PC-9 (cell line): ENCODE data around the gene SOX15. TPM values are rescaled to one million over a fixed set of nuclear protein-coding genes. Genes with fewer than 3 reads are reported as not detected.

Experiments used
- BruUV-seq: library from RNA; stranded (reverse); fragments of 400-500 nt; replicated peaks from 2 replicates; lab custom pipeline; 2021; lab: Mats Ljungman, UMichigan
- CTCF ChIA-PET: fragments of 300-600 bp; sonication (Branson Sonifier 250); formaldehyde crosslinking; loops from one replicate; lab custom pipeline; 2022; ENCODE audit warnings: antibody characterized with exemption; lab: Charles Lee
- POLR2A ChIA-PET: fragments of 300-600 bp; sonication (Branson Sonifier 250); formaldehyde crosslinking; loops from one replicate; lab custom pipeline; 2022; ENCODE audit warnings: antibody characterized with exemption; ENCODE audit not compliant: unreplicated experiment; lab: Charles Lee
- DNase-seq, 2 experiments: peaks; one replicate each; pipeline versions ENCODE4 v3.0.0 to v3.0.0-alpha.2; 2015 to 2022; ENCODE audit warnings: mixed read lengths in 1 of 2
- H2AFZ ChIP-seq: fragments of 200-600 bp; sonication (generic); 2 replicates; pipeline ENCODE4 v1.8.1; 2017; ENCODE audit warnings: antibody characterized with exemption
- H3F3A ChIP-seq: fragments of 200-600 bp; sonication (generic); 2 replicates; pipeline ENCODE4 v1.8.1; 2017; ENCODE audit warnings: antibody characterized with exemption, mild to moderate bottlenecking, low read depth; ENCODE audit not compliant: insufficient read depth
- H3K27ac ChIP-seq: fragments of 200-600 bp; sonication (generic); 2 replicates; pipeline ENCODE4 v1.6.1; 2016; ENCODE audit warnings: mixed run types
- H3K27me3 ChIP-seq: fragments of 200-600 bp; sonication (generic); 2 replicates; pipeline ENCODE4 v1.6.1; 2016; ENCODE audit warnings: low read depth, mixed run types; ENCODE audit not compliant: insufficient read depth
- H3K36me3 ChIP-seq: fragments of 200-600 bp; sonication (generic); 2 replicates; pipeline ENCODE4 v1.6.1; 2016; ENCODE audit warnings: low read depth, mixed run types
- H3K4me1 ChIP-seq: fragments of 200-600 bp; sonication (generic); replicated peaks from 2 replicates; pipeline ENCODE4 v1.6.1; 2016; ENCODE audit warnings: mixed run types; ENCODE audit not compliant: insufficient read depth
- H3K4me2 ChIP-seq: fragments of 200-600 bp; sonication (generic); 2 replicates; pipeline ENCODE4 v1.6.1; 2017; ENCODE audit warnings: mixed run types
- H3K4me3 ChIP-seq: fragments of 200-600 bp; sonication (generic); 2 replicates; pipeline ENCODE4 v1.6.1; 2016; ENCODE audit warnings: mixed run types
- H3K79me2 ChIP-seq: fragments of 200-600 bp; sonication (generic); 2 replicates; pipeline ENCODE4 v1.6.1; 2017; ENCODE audit warnings: low read depth, mixed run types
- H3K9me2 ChIP-seq: fragments of 200-600 bp; sonication (generic); 2 replicates; pipeline ENCODE4 v1.8.1; 2017; ENCODE audit warnings: mild to moderate bottlenecking; ENCODE audit not compliant: insufficient read depth
- H3K9me3 ChIP-seq: fragments of 200-600 bp; sonication (generic); 2 replicates; pipeline ENCODE4 v1.8.1; 2016; ENCODE audit warnings: low read depth; ENCODE audit not compliant: insufficient read depth
- H4K20me1 ChIP-seq: fragments of 200-600 bp; sonication (generic); 2 replicates; pipeline ENCODE4 v1.8.1; 2017; ENCODE audit not compliant: insufficient read depth
- EZH2 ChIP-seq: fragments of 200-600 bp; sonication (generic); IDR thresholded peaks from 2 replicates; pipeline ENCODE4 v1.8.0; 2017; ENCODE audit warnings: antibody characterized with exemption, low read depth
- intact Hi-C: fragments of 100-400 bp; cut with micrococcal nuclease; formaldehyde crosslinking; loops from one replicate; pipeline ENCODE4 v1.10.0; 2022; ENCODE audit not compliant: unreplicated experiment
- total RNA-seq: library from RNA; stranded (reverse); gene quantifications from 2 replicates; pipeline ENCODE4 v1.2.3, GENCODE V29; 2021
- TF ChIP-seq, protein P1 (sequence below): fragments of 200-600 bp; sonication (generic); conservative IDR thresholded peaks from 2 replicates; pipeline ENCODE4 v1.6.1; 2017; ENCODE audit warnings: mixed run types, antibody characterized with exemption, mild to moderate bottlenecking, moderate library complexity

Gene SOX15
- total RNA-seq, 1 experiment from 2014 or later: 124 TPM

GRCh38 chr17:7553356-7553755 lies 36.5 kb downstream of the SOX15 start:
- no peaks in the 10 kb centered on the region for H4K20me1 ChIP-seq
- H3F3A ChIP-seq: no peaks in the 10 kb centered on the region
- no peaks in the 10 kb centered on the region for H3K9me3 ChIP-seq
- no TSS peak for BruUV-seq
- no peak overlapping the region for H2AFZ ChIP-seq
- TF ChIP-seq, protein P1, sequence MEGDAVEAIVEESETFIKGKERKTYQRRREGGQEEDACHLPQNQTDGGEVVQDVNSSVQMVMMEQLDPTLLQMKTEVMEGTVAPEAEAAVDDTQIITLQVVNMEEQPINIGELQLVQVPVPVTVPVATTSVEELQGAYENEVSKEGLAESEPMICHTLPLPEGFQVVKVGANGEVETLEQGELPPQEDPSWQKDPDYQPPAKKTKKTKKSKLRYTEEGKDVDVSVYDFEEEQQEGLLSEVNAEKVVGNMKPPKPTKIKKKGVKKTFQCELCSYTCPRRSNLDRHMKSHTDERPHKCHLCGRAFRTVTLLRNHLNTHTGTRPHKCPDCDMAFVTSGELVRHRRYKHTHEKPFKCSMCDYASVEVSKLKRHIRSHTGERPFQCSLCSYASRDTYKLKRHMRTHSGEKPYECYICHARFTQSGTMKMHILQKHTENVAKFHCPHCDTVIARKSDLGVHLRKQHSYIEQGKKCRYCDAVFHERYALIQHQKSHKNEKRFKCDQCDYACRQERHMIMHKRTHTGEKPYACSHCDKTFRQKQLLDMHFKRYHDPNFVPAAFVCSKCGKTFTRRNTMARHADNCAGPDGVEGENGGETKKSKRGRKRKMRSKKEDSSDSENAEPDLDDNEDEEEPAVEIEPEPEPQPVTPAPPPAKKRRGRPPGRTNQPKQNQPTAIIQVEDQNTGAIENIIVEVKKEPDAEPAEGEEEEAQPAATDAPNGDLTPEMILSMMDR: no peak
- no peak for TF ChIP-seq EZH2
- DNase-seq: no peak
- POLR2A ChIA-PET: no interaction called here
- no peak overlapping the region for H3K4me2 ChIP-seq
- intact Hi-C loops: no loop called here
- CTCF ChIA-PET: no interaction called here
- H3K79me2 ChIP-seq: no peaks in the 10 kb centered on the region
- H3K27me3 ChIP-seq: no peaks in the 10 kb centered on the region
- no peak overlapping the region for H3K4me3 ChIP-seq
- H3K27ac ChIP-seq: no peak overlapping the region
- H3K4me1 ChIP-seq: peaks cover 1% of the 10 kb centered on the region
- no peaks in the 10 kb centered on the region for H3K36me3 ChIP-seq
- H3K9me2 ChIP-seq: no peaks in the 10 kb centered on the region

GRCh38 chr17:7552621-7553051 lies 37.3 kb downstream of the SOX15 start:
- intact Hi-C loops: no loop called here
- ChIA-PET CTCF (no interaction called here), POLR2A (interaction anchor here (0.6 kb wide), 1 partner anchor 148 kb away, joined by 4 read pairs; no protein-coding TSS in a partner anchor)
- no peak overlapping the region for H3K4me2 ChIP-seq
- H3K27ac ChIP-seq: no peak overlapping the region
- H3K4me3 ChIP-seq: no peak overlapping the region
- no peaks in the 10 kb centered on the region for H3K9me3 ChIP-seq
- no peaks in the 10 kb centered on the region for H3K27me3 ChIP-seq
- H3K9me2 ChIP-seq: no peaks in the 10 kb centered on the region
- no peaks in the 10 kb centered on the region for H3K4me1 ChIP-seq
- no TSS peak for BruUV-seq
- H3K79me2 ChIP-seq: no peaks in the 10 kb centered on the region
- no peaks in the 10 kb centered on the region for H4K20me1 ChIP-seq
- no peaks in the 10 kb centered on the region for H3K36me3 ChIP-seq
- TF ChIP-seq EZH2: no peak
- TF ChIP-seq, protein P1: no peak
- H2AFZ ChIP-seq: no peak overlapping the region
- H3F3A ChIP-seq: no peaks in the 10 kb centered on the region
- no peak for DNase-seq

- no TSS peak for BruUV-seq
- intact Hi-C loops: no loop called here
These were observed 38.5 kb downstream of the SOX15 start for GRCh38 chr17:7551396-7551795.

More at GRCh38 chr17:7551396-7551795, 38.5 kb downstream of the SOX15 start:
- no peak overlapping the region for H2AFZ ChIP-seq
- no peaks in the 10 kb centered on the region for H3K79me2 ChIP-seq
- H3K27me3 ChIP-seq: no peaks in the 10 kb centered on the region
- TF ChIP-seq, protein P1: no peak
- no peak for TF ChIP-seq EZH2
- H3K9me2 ChIP-seq: no peaks in the 10 kb centered on the region
- no peak overlapping the region for H3K4me2 ChIP-seq
- no peaks in the 10 kb centered on the region for H3F3A ChIP-seq
- no peaks in the 10 kb centered on the region for H3K4me1 ChIP-seq
- no peak overlapping the region for H3K4me3 ChIP-seq
- ChIA-PET POLR2A (no interaction called here), CTCF (no interaction called here)
- no peak for DNase-seq
- H3K36me3 ChIP-seq: no peaks in the 10 kb centered on the region
- H3K27ac ChIP-seq: no peak overlapping the region
- no peaks in the 10 kb centered on the region for H3K9me3 ChIP-seq
- H4K20me1 ChIP-seq: no peaks in the 10 kb centered on the region
